Astrocyte (in vitro differentiated cells and primary cell): ENCODE data around the gene PHC1. TPM values are rescaled to one million over a fixed set of nuclear protein-coding genes. Genes with fewer than 3 reads are reported as not detected.

ENCODE experiments used
- DNase-seq: peaks from one replicate; pipeline ENCODE4 v3.0.0-alpha.2; 2010; ENCODE audit warnings: low read depth
- FAIRE-seq: peaks from 2 replicates; lab custom pipeline; 2011; peaks lifted over from hg19 to GRCh38; lab: Jason Lieb, UNC
- H2AFZ ChIP-seq: 2 replicates; pipeline ENCODE4 v1.6.0; 2012; ENCODE audit warnings: low read depth, low read length, inconsistent platforms
- H3K27ac ChIP-seq: 2 replicates; pipeline ENCODE4 v1.5.1; 2011; ENCODE audit warnings: low read depth, low read length, inconsistent platforms
- H3K27me3 ChIP-seq: 2 replicates; pipeline ENCODE4 v1.6.0; 2011; ENCODE audit warnings: low read length, inconsistent platforms; ENCODE audit not compliant: insufficient read depth
- H3K36me3 ChIP-seq: 2 replicates; pipeline ENCODE4 v1.5.1; 2011; ENCODE audit warnings: low read length, inconsistent platforms; ENCODE audit not compliant: insufficient read depth
- H3K4me1 ChIP-seq: 2 replicates; pipeline ENCODE4 v1.5.1; 2011; ENCODE audit warnings: low read length, inconsistent platforms; ENCODE audit not compliant: insufficient read depth
- H3K4me2 ChIP-seq: 2 replicates; pipeline ENCODE4 v1.6.0; 2012; ENCODE audit warnings: low read length, inconsistent platforms
- H3K4me3 ChIP-seq: 2 replicates; pipeline ENCODE4 v1.5.1; 2011; ENCODE audit warnings: low read depth, mild to moderate bottlenecking, low read length, inconsistent platforms; ENCODE audit not compliant: insufficient read depth
- H3K79me2 ChIP-seq: 2 replicates; pipeline ENCODE4 v1.6.0; 2012; ENCODE audit warnings: mild to moderate bottlenecking, low read length, inconsistent platforms; ENCODE audit not compliant: insufficient read depth
- H3K9ac ChIP-seq: 2 replicates; pipeline ENCODE4 v1.6.0; 2012; ENCODE audit warnings: mild to moderate bottlenecking, low read length, inconsistent platforms
- H3K9me3 ChIP-seq: 2 replicates; pipeline ENCODE4 v1.5.1; 2012; ENCODE audit warnings: low read depth, mild to moderate bottlenecking, low read length, inconsistent platforms; ENCODE audit not compliant: insufficient read depth
- H4K20me1 ChIP-seq: 2 replicates; pipeline ENCODE4 v1.6.0; 2012; ENCODE audit warnings: low read length, inconsistent platforms; ENCODE audit not compliant: insufficient read depth
- H3K27ac Mint-ChIP-seq: one replicate; pipeline ENCODE4 v1.8.0; 2021; ENCODE audit warnings: mild to moderate bottlenecking, mixed read lengths; ENCODE audit not compliant: unreplicated experiment
- H3K27me3 Mint-ChIP-seq: one replicate; pipeline ENCODE4 v1.8.0; 2021; ENCODE audit warnings: low read depth, mixed read lengths; ENCODE audit not compliant: unreplicated experiment
- H3K36me3 Mint-ChIP-seq: one replicate; pipeline ENCODE4 v1.8.0; 2021; ENCODE audit warnings: low read depth, mixed read lengths; ENCODE audit not compliant: unreplicated experiment
- H3K4me1 Mint-ChIP-seq: one replicate; pipeline ENCODE4 v1.8.0; 2021; ENCODE audit warnings: low read depth, mixed read lengths; ENCODE audit not compliant: unreplicated experiment
- H3K4me3 Mint-ChIP-seq: one replicate; pipeline ENCODE4 v1.8.0; 2021; ENCODE audit warnings: mild to moderate bottlenecking, moderate library complexity, mixed read lengths; ENCODE audit not compliant: unreplicated experiment
- H3K9me3 Mint-ChIP-seq: one replicate; pipeline ENCODE4 v1.8.0; 2021; ENCODE audit warnings: mild to moderate bottlenecking, mixed read lengths; ENCODE audit not compliant: unreplicated experiment
- CTCF ChIP-seq: IDR thresholded peaks from 2 replicates; pipeline ENCODE4 v1.5.1; 2011; ENCODE audit warnings: low read depth, mild to moderate bottlenecking, inconsistent platforms, low read length, moderate library complexity; ENCODE audit not compliant: insufficient read depth
- EZH2 ChIP-seq: IDR thresholded peaks from 2 replicates; pipeline ENCODE4 v1.6.1; 2012; ENCODE audit warnings: mild to moderate bottlenecking, low read length, inconsistent platforms; ENCODE audit not compliant: insufficient read depth
- total RNA-seq: library from RNA; stranded (reverse); gene quantifications from 2 replicates; pipeline ENCODE4 v1.2.1, GENCODE V29; 2021

PHC1 gene
- total RNA-seq, 1 donor from 2014 or later = 35.4 TPM

GRCh38 chr12:8941691-8942478 lies 27.6 kb downstream of the PHC1 start:
- FAIRE-seq (no peak), DNase-seq (no peak)
- Histone ChIP-seq H3K36me3 (peaks cover 47% of the 10 kb centered on the region), H3K79me2 (peaks cover 24% of the 10 kb centered on the region), H3K9ac (no peak overlapping the region), H3K27ac (no peak overlapping the region), H3K4me3 (no peak overlapping the region), H3K4me2 (no peak overlapping the region), H2AFZ (no peak overlapping the region), H3K27me3 (no peaks in the 10 kb centered on the region), H3K9me3 (no peaks in the 10 kb centered on the region), H4K20me1 (peaks cover 22% of the 10 kb centered on the region), H3K4me1 (no peaks in the 10 kb centered on the region)
- Mint-ChIP-seq H3K27me3 (no peaks in the 10 kb centered on the region), H3K27ac (no peak overlapping the region), H3K4me3 (no peak overlapping the region), H3K36me3 (peaks cover 21% of the 10 kb centered on the region), H3K9me3 (no peaks in the 10 kb centered on the region), H3K4me1 (peaks cover 3% of the 10 kb centered on the region)
- TF ChIP-seq EZH2 (no peak), CTCF (no peak)

GRCh38 chr12:8943565-8944186 lies 29.4 kb downstream of the PHC1 start:
- Mint-ChIP-seq H3K27ac (no peak overlapping the region), H3K36me3 (peaks cover 16% of the 10 kb centered on the region)
- no peak overlapping the region for H2AFZ ChIP-seq

More at GRCh38 chr12:8943565-8944186, 29.4 kb downstream of the PHC1 start:
- Histone ChIP-seq H3K4me1 (peaks cover 6% of the 10 kb centered on the region), H3K4me3 (no peak overlapping the region), H3K4me2 (no peak overlapping the region), H3K36me3 (peaks cover 43% of the 10 kb centered on the region), H3K27ac (no peak overlapping the region), H4K20me1 (peaks cover 40% of the 10 kb centered on the region), H3K9ac (no peak overlapping the region), H3K79me2 (peaks cover 42% of the 10 kb centered on the region), H3K9me3 (no peaks in the 10 kb centered on the region), H3K27me3 (no peaks in the 10 kb centered on the region)
- DNase-seq = no peak
- H3K9me3 Mint-ChIP-seq = no peaks in the 10 kb centered on the region
- no peak for TF ChIP-seq EZH2
- TF ChIP-seq CTCF = no peak
- peaks cover 11% of the 10 kb centered on the region for H3K4me1 Mint-ChIP-seq
- H3K4me3 Mint-ChIP-seq = no peak overlapping the region
- FAIRE-seq = no peak
- H3K27me3 Mint-ChIP-seq = no peaks in the 10 kb centered on the region
